GOT3 (cell line): ENCODE results near the gene ORC2.

ENCODE experiments used
- DNase-seq: peaks from one replicate; lab custom pipeline; 2025; ENCODE audit warnings: mixed read lengths; lab: John Stamatoyannopoulos, UW

Gene ORC2

DNA sequence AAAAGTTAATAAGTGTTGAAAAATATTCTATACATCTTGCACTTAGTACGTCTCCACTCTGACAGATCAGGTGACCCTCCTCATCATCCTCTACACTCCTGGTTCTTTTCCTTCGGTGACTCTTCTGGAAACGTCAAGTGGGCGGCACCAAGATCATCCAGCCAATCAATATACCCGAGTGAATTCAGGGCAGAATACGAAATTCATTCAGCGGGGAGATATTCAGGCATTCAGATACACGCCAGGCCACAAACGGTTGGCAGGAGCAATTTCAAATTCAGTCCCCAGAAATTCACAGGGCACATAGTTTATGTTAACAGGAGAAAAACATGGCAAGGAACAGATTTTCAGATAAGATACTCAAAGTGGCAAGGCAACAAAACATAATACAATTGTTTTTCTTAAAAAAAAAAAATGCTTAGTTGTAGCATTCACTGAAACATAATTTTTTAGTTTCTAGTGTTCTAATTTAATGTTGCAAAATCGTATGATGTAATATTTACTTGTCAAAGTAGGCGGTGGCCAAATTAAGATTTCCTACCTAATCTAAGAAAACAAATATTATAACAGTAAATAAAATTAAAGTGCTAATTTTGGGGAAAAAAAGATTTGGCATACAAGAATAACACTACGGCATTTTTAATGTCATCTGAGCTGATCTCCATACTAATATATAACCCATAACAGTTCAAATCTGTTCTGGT, 103.2 kb downstream of the ORC2 start:
- DNase-seq: no peak
